SK-N-SH (cell line): ENCODE results near the gene CLASP1. TPM values are rescaled to one million over a fixed set of nuclear protein-coding genes. Genes with fewer than 3 reads are reported as not detected.

Source experiments
- CTCF ChIA-PET: fragments of 300-600, 350-600 bp; formaldehyde crosslinking; extraction: SDS; loops from one replicate; lab custom pipeline; 2021; lab: Yijun Ruan, JAX
- POLR2A ChIA-PET: fragments of 350-600 bp; sonication (Branson Sonifier 250); formaldehyde crosslinking; extraction: SDS; loops from one replicate; lab custom pipeline; 2020; ENCODE audit warnings: antibody characterized with exemption, inconsistent platforms; lab: Yijun Ruan, JAX
- DNase-seq: peaks from one replicate; pipeline ENCODE4 v3.0.0; 2012
- H2AFZ ChIP-seq: fragments of 200-600 bp; sonication (generic); 2 replicates; pipeline ENCODE4 v1.8.1; 2016; ENCODE audit warnings: antibody characterized with exemption, mild to moderate bottlenecking, low read depth
- H3F3A ChIP-seq: fragments of 200-600 bp; sonication (generic); replicated peaks from 2 replicates; pipeline ENCODE3; 2016; ENCODE audit warnings: antibody characterized with exemption, mild to moderate bottlenecking; ENCODE audit not compliant: insufficient read depth
- H3K27ac ChIP-seq, 2 experiments: fragments of 200-500 bp in 1 of 2; fragments of 200-600 bp in 1 of 2; sonication (Bioruptor generic) in 1 of 2; sonication (generic), shearing (Covaris generic) in 1 of 2; 2 replicates each; pipeline versions ENCODE4 v1.5.1 to v1.6.1; 2014 to 2016; ENCODE audit warnings: low read depth in 2 of 2, inconsistent platforms in 1 of 2, low read length in 1 of 2, mild to moderate bottlenecking in 1 of 2, mixed read lengths in 1 of 2
- H3K27me3 ChIP-seq: fragments of 200-600 bp; sonication (generic), shearing (Covaris generic); 2 replicates; pipeline ENCODE4 v1.6.1; 2016; ENCODE audit warnings: mixed run types; ENCODE audit not compliant: insufficient read depth
- H3K36me3 ChIP-seq, 2 experiments: fragments of 200-500 bp in 1 of 2; fragments of 200-600 bp in 1 of 2; sonication (Bioruptor generic) in 1 of 2; sonication (generic) in 1 of 2; replicated peaks in 1 of 2; 2 replicates each; pipeline versions ENCODE3 to v1.5.1; 2014 to 2016; ENCODE audit warnings: low read length in 1 of 2, mild to moderate bottlenecking in 1 of 2; ENCODE audit not compliant: insufficient read depth in 2 of 2, control insufficient read depth in 1 of 2
- H3K4me1 ChIP-seq, 2 experiments: fragments of 200-500 bp in 1 of 2; fragments of 200-600 bp in 1 of 2; sonication (Bioruptor generic) in 1 of 2; sonication (generic), shearing (Covaris generic) in 1 of 2; 2 replicates each; pipeline versions ENCODE4 v1.5.1 to v1.6.1; 2014 to 2016; ENCODE audit warnings: low read depth in 1 of 2, low read length in 1 of 2, mixed run types in 1 of 2; ENCODE audit not compliant: insufficient read depth in 2 of 2, control insufficient read depth in 1 of 2
- H3K4me2 ChIP-seq: fragments of 200-600 bp; sonication (generic), shearing (Covaris generic); 2 replicates; pipeline ENCODE4 v1.6.1; 2017; ENCODE audit warnings: mixed run types
- H3K4me3 ChIP-seq, 2 experiments: fragments of 200-500 bp in 1 of 2; fragments of 200-600 bp in 1 of 2; sonication (Bioruptor generic) in 1 of 2; sonication (generic), shearing (Covaris generic) in 1 of 2; 2 replicates each; pipeline versions ENCODE4 v1.5.1 to v1.8.1; 2014 to 2016; ENCODE audit warnings: low read depth in 2 of 2, inconsistent platforms in 1 of 2, low read length in 1 of 2, mild to moderate bottlenecking in 1 of 2, mixed read lengths in 1 of 2, moderate library complexity in 1 of 2
- H3K79me2 ChIP-seq: fragments of 200-600 bp; sonication (generic); 2 replicates; pipeline ENCODE4 v1.8.1; 2017; ENCODE audit warnings: mild to moderate bottlenecking; ENCODE audit not compliant: insufficient read depth
- H3K9ac ChIP-seq: fragments of 200-600 bp; sonication (generic); 2 replicates; pipeline ENCODE4 v1.6.1; 2017; ENCODE audit warnings: mixed run types
- H3K9me2 ChIP-seq: fragments of 200-600 bp; sonication (generic); 2 replicates; pipeline ENCODE4 v1.6.1; 2017; ENCODE audit warnings: mixed run types
- H3K9me3 ChIP-seq: fragments of 200-600 bp; sonication (generic); 2 replicates; pipeline ENCODE4 v1.6.1; 2017; ENCODE audit warnings: mixed run types, mild to moderate bottlenecking, moderate library complexity
- H4K20me1 ChIP-seq: fragments of 200-600 bp; sonication (generic); 2 replicates; pipeline ENCODE4 v1.6.1; 2017; ENCODE audit warnings: mild to moderate bottlenecking, mixed run types; ENCODE audit not compliant: insufficient read depth
- CHD2 ChIP-seq: fragments of 150-350 bp; IDR thresholded peaks from 2 replicates; pipeline ENCODE4 v1.6.1; 2018; ENCODE audit warnings: low read length; ENCODE audit not compliant: partially characterized antibody
- FOXM1 ChIP-seq: IDR thresholded peaks from 2 replicates; pipeline ENCODE4 v1.4.0; 2012; ENCODE audit warnings: low read depth, mild to moderate bottlenecking
- NFIC ChIP-seq: IDR thresholded peaks from 2 replicates; pipeline ENCODE4 v1.4.0; 2012; ENCODE audit warnings: borderline replicate concordance
- NRF1 ChIP-seq: IDR thresholded peaks from 2 replicates; pipeline ENCODE4 v1.6.1; 2012; ENCODE audit warnings: low read depth, mild to moderate bottlenecking, low read length
- SIN3A ChIP-seq: IDR thresholded peaks from 2 replicates; pipeline ENCODE4 v1.6.1; 2012; ENCODE audit warnings: low read depth, mild to moderate bottlenecking, low read length, moderate library complexity, borderline replicate concordance
- SMC3 ChIP-seq: IDR thresholded peaks from 2 replicates; pipeline ENCODE4 v1.6.1; 2012; ENCODE audit warnings: low read depth, low read length, improper control_type of control experiment
- TAF1 ChIP-seq: IDR thresholded peaks from 2 replicates; pipeline ENCODE4 v1.6.1; 2012; ENCODE audit warnings: low read depth, mild to moderate bottlenecking, low read length, moderate library complexity, borderline replicate concordance
- YY1 ChIP-seq: IDR thresholded peaks from 2 replicates; pipeline ENCODE4 v1.4.0; 2012; ENCODE audit warnings: low read depth, mild to moderate bottlenecking
- WGBS: methylation state at CpG from one replicate; pipeline ENCODE4 v1.1.6; 2017; ENCODE audit warnings: low lambda C conversion rate; 5-methylcytosine and 5-hydroxymethylcytosine counted together
- polyA plus RNA-seq, 3 experiments: library from polyadenylated mRNA; depleted of rRNA; stranded (reverse); fragments of >200 nt; gene quantifications; 2 replicates each; pipeline ENCODE4 v1.2.3, GENCODE V29; 2012
- TF ChIP-seq, protein P1 (sequence below): fragments of 150-350 bp; IDR thresholded peaks from 2 replicates; pipeline ENCODE4 v1.6.1; 2017; ENCODE audit warnings: antibody characterized with exemption, low read length, low read depth, borderline replicate concordance
- TF ChIP-seq, protein P2 (sequence below): IDR thresholded peaks from 2 replicates; pipeline ENCODE4 v1.4.0; 2012; ENCODE audit warnings: low read depth, borderline replicate concordance
- TF ChIP-seq, protein P3 (sequence below): fragments of 200-600 bp; sonication (generic); IDR thresholded peaks from 2 replicates; pipeline ENCODE4 v1.6.1; 2017; ENCODE audit warnings: antibody characterized with exemption, mild to moderate bottlenecking, moderate library complexity
- TF ChIP-seq, protein P4 (sequence below): IDR thresholded peaks from 2 replicates; pipeline ENCODE4 v1.6.1; 2012; ENCODE audit warnings: mild to moderate bottlenecking, low read depth, low read length, moderate library complexity

Gene CLASP1
- polyA plus RNA-seq, 1 of the 3 experiments (the other 2 are of a cell fraction): 4.9 TPM

DNA sequence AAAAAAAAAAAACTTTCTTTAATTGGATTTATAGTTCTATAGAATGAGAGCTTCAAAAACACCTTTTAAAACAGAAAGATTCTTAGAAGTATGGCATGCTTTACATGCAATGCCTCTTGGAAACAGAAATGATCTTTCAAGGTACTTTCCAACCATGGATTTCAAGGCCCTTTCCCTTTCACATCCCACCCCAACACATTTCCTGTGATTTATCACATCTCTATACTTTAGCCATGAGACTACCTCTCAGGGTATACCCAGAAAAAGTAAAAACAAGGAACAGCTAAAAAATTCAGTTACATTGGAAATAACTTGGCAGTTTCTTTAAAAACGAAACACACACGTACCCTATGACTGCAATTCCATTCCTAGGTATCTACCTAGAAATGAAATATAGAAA lies 103.3 kb downstream of the CLASP1 start:
- Histone ChIP-seq H3F3A (no peaks in the 10 kb centered on the region), H3K9me2 (no peaks in the 10 kb centered on the region), H3K9me3 (0 out of 2 replicates have a peak, but pooled peaks cover 4% of the 10 kb centered on the region), H3K4me1 (no peaks in the 10 kb centered on the region; a peak in 1 of 4 replicates), H3K27me3 (no peaks in the 10 kb centered on the region), H3K79me2 (peaks cover 65% of the 10 kb centered on the region), H3K9ac (no peak overlapping the region), H4K20me1 (peaks cover 24% of the 10 kb centered on the region; the same call in 1 of the 2 replicates), H3K4me3 (no peak overlapping the region), H3K27ac (no peak overlapping the region), H2AFZ (no peak overlapping the region), H3K4me2 (no peak overlapping the region), H3K36me3 (no peaks in the 10 kb centered on the region)
- ChIA-PET CTCF (interaction anchor here (1.3 to 2.9 kb wide), 2 partner anchors 14 to 50 kb away, joined by 4 to 12 read pairs; partner anchors contain the start of gene RNU4ATAC), POLR2A (interaction anchor here (1.0 kb wide), 1 partner anchor 15 kb away, joined by 4 read pairs; the partner anchor contains the start of gene RNU4ATAC)
- DNase-seq: no peak
- 97% methylated on average over 2 of the region's 2 CpGs for WGBS
- TF ChIP-seq, protein P1, sequence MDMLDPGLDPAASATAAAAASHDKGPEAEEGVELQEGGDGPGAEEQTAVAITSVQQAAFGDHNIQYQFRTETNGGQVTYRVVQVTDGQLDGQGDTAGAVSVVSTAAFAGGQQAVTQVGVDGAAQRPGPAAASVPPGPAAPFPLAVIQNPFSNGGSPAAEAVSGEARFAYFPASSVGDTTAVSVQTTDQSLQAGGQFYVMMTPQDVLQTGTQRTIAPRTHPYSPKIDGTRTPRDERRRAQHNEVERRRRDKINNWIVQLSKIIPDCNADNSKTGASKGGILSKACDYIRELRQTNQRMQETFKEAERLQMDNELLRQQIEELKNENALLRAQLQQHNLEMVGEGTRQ: no peak
- no peak for TF ChIP-seq TAF1
- no peak for TF ChIP-seq NFIC
- no peak for TF ChIP-seq FOXM1
- TF ChIP-seq, all 33 proteins: peak for 0

DNA sequence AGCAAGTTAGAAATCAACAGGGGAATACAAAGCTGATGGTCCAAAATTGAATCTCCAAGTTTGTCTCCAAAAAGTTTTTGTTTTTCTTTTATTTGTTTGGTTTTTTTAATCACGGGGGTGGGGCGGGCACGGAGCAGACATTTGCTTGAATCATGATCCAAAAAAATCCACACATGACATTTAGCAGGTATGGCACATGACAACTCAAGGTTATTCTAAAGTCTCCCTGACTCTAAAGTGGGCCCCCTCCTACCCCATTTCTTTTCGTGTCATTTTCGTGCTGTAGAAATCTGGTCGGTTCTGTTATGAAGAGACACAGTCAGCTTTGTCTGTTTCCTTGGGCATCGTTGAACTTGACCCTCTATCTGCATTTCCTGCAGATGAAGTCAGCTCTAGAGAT lies 104.0 kb downstream of the CLASP1 start:
- Histone ChIP-seq H3K4me3 (no peak overlapping the region), H3K9me2 (no peaks in the 10 kb centered on the region), H4K20me1 (peaks cover 28% of the 10 kb centered on the region; the same call in 1 of the 2 replicates), H3K36me3 (no peaks in the 10 kb centered on the region), H3K79me2 (peaks cover 65% of the 10 kb centered on the region), H3K9me3 (0 out of 2 replicates have a peak, but pooled peaks cover 4% of the 10 kb centered on the region)
- no peak for TF ChIP-seq TAF1
- no peak for TF ChIP-seq CHD2
- TF ChIP-seq FOXM1: no peak
- no peak for TF ChIP-seq YY1
- TF ChIP-seq, protein P2, sequence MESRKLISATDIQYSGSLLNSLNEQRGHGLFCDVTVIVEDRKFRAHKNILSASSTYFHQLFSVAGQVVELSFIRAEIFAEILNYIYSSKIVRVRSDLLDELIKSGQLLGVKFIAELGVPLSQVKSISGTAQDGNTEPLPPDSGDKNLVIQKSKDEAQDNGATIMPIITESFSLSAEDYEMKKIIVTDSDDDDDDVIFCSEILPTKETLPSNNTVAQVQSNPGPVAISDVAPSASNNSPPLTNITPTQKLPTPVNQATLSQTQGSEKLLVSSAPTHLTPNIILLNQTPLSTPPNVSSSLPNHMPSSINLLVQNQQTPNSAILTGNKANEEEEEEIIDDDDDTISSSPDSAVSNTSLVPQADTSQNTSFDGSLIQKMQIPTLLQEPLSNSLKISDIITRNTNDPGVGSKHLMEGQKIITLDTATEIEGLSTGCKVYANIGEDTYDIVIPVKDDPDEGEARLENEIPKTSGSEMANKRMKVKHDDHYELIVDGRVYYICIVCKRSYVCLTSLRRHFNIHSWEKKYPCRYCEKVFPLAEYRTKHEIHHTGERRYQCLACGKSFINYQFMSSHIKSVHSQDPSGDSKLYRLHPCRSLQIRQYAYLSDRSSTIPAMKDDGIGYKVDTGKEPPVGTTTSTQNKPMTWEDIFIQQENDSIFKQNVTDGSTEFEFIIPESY: no peak
- TF ChIP-seq, protein P1: no peak
- TF ChIP-seq, protein P3, sequence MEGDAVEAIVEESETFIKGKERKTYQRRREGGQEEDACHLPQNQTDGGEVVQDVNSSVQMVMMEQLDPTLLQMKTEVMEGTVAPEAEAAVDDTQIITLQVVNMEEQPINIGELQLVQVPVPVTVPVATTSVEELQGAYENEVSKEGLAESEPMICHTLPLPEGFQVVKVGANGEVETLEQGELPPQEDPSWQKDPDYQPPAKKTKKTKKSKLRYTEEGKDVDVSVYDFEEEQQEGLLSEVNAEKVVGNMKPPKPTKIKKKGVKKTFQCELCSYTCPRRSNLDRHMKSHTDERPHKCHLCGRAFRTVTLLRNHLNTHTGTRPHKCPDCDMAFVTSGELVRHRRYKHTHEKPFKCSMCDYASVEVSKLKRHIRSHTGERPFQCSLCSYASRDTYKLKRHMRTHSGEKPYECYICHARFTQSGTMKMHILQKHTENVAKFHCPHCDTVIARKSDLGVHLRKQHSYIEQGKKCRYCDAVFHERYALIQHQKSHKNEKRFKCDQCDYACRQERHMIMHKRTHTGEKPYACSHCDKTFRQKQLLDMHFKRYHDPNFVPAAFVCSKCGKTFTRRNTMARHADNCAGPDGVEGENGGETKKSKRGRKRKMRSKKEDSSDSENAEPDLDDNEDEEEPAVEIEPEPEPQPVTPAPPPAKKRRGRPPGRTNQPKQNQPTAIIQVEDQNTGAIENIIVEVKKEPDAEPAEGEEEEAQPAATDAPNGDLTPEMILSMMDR: no peak
- TF ChIP-seq, protein P4, sequence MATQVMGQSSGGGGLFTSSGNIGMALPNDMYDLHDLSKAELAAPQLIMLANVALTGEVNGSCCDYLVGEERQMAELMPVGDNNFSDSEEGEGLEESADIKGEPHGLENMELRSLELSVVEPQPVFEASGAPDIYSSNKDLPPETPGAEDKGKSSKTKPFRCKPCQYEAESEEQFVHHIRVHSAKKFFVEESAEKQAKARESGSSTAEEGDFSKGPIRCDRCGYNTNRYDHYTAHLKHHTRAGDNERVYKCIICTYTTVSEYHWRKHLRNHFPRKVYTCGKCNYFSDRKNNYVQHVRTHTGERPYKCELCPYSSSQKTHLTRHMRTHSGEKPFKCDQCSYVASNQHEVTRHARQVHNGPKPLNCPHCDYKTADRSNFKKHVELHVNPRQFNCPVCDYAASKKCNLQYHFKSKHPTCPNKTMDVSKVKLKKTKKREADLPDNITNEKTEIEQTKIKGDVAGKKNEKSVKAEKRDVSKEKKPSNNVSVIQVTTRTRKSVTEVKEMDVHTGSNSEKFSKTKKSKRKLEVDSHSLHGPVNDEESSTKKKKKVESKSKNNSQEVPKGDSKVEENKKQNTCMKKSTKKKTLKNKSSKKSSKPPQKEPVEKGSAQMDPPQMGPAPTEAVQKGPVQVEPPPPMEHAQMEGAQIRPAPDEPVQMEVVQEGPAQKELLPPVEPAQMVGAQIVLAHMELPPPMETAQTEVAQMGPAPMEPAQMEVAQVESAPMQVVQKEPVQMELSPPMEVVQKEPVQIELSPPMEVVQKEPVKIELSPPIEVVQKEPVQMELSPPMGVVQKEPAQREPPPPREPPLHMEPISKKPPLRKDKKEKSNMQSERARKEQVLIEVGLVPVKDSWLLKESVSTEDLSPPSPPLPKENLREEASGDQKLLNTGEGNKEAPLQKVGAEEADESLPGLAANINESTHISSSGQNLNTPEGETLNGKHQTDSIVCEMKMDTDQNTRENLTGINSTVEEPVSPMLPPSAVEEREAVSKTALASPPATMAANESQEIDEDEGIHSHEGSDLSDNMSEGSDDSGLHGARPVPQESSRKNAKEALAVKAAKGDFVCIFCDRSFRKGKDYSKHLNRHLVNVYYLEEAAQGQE: no peak
- TF ChIP-seq SIN3A: no peak
- TF ChIP-seq NRF1: no peak
- TF ChIP-seq SMC3: no peak
- TF ChIP-seq, all 33 proteins: peak for 0
- Histone ChIP-seq H3K27me3 (no peaks in the 10 kb centered on the region), H3K9ac (no peak overlapping the region), H3K27ac (no peak overlapping the region), H2AFZ (no peak overlapping the region), H3K4me1 (no peaks in the 10 kb centered on the region; a peak in 1 of 4 replicates), H3K4me2 (no peak overlapping the region), H3F3A (no peaks in the 10 kb centered on the region)
- ChIA-PET POLR2A (interaction anchor here (1.9 kb wide), 1 partner anchor 14 kb away, joined by 6 read pairs; the partner anchor contains the start of gene RNU4ATAC), CTCF (interaction anchor here (1.3 to 2.9 kb wide), 2 partner anchors 13 to 51 kb away, joined by 4 to 12 read pairs; partner anchors contain the start of gene RNU4ATAC)
- WGBS: 90% methylated on average over 7 of the region's 7 CpGs
- DNase-seq: no peak
